Measurements from ENCODE around the gene ARL6IP5. TPM values are rescaled to one million over a fixed set of nuclear protein-coding genes. Genes with fewer than 3 reads are reported as not detected.

The ARL6IP5 gene
- total and polyA plus RNA-seq, 2 donors: 108 to 130 TPM

- DNase-seq (ENCODE audit: low read depth in 6 of 9, low spot score in 9 of 9): no peak
- H3K4me1 ChIP-seq (ENCODE audit: control insufficient read depth in 2 of 2, insufficient read depth in 2 of 2, low read length in 2 of 2): no peaks in the 10 kb centered on the region
- no peaks in the 10 kb centered on the region for H3K9me3 ChIP-seq (ENCODE audit: control insufficient read depth in 2 of 2, insufficient read depth in 1 of 2, low read length in 1 of 2)
- H3K36me3 ChIP-seq (ENCODE audit: control insufficient read depth in 2 of 2, insufficient read depth in 2 of 2, low read length in 1 of 2): no peaks in the 10 kb centered on the region
- no peak overlapping the region for H3K27ac ChIP-seq (ENCODE audit: low read depth in 1 of 2, low read length in 1 of 2)
- H3K27me3 ChIP-seq (ENCODE audit: control insufficient read depth in 2 of 2, insufficient read depth in 1 of 2, low read length in 1 of 2): no peaks in the 10 kb centered on the region
- H3K4me3 ChIP-seq (ENCODE audit: low read length in 2 of 2): no peak overlapping the region
- WGBS: 97% methylated on average over 5 of the region's 5 CpGs
Observed at GRCh38 chr3:69119681-69120080, 34.9 kb downstream of the ARL6IP5 start.

GRCh38 chr3:69120879-69121464 lies 36.2 kb downstream of the ARL6IP5 start:
- DNase-seq (ENCODE audit: low read depth in 6 of 9, low spot score in 9 of 9): peak; percentile 58 to 93 (median 89)
- H3K4me1 ChIP-seq (ENCODE audit: control insufficient read depth in 2 of 2, insufficient read depth in 2 of 2, low read length in 2 of 2): no peaks in the 10 kb centered on the region
- H3K27ac ChIP-seq (ENCODE audit: low read depth in 1 of 2, low read length in 1 of 2): no peak overlapping the region
- H3K27me3 ChIP-seq (ENCODE audit: control insufficient read depth in 2 of 2, insufficient read depth in 1 of 2, low read length in 1 of 2): no peaks in the 10 kb centered on the region
- 5% methylated on average over 1 of the region's 1 CpG for WGBS
- no peaks in the 10 kb centered on the region for H3K9me3 ChIP-seq (ENCODE audit: control insufficient read depth in 2 of 2, insufficient read depth in 1 of 2, low read length in 1 of 2)
- H3K36me3 ChIP-seq (ENCODE audit: control insufficient read depth in 2 of 2, insufficient read depth in 2 of 2, low read length in 1 of 2): no peaks in the 10 kb centered on the region
- no peak overlapping the region for H3K4me3 ChIP-seq (ENCODE audit: low read length in 2 of 2)

GRCh38 chr3:69121513-69121912 lies 36.8 kb downstream of the ARL6IP5 start:
- Histone ChIP-seq H3K9me3 (ENCODE audit: control insufficient read depth in 2 of 2, insufficient read depth in 1 of 2, low read length in 1 of 2) (no peaks in the 10 kb centered on the region), H3K4me1 (ENCODE audit: control insufficient read depth in 2 of 2, insufficient read depth in 2 of 2, low read length in 2 of 2) (no peaks in the 10 kb centered on the region), H3K27ac (ENCODE audit: low read depth in 1 of 2, low read length in 1 of 2) (no peak overlapping the region), H3K27me3 (ENCODE audit: control insufficient read depth in 2 of 2, insufficient read depth in 1 of 2, low read length in 1 of 2) (no peaks in the 10 kb centered on the region), H3K4me3 (ENCODE audit: low read length in 2 of 2) (no peak overlapping the region), H3K36me3 (ENCODE audit: control insufficient read depth in 2 of 2, insufficient read depth in 2 of 2, low read length in 1 of 2) (no peaks in the 10 kb centered on the region)
- DNase-seq (ENCODE audit: low read depth in 6 of 9, low spot score in 9 of 9): no peak
- 96% methylated on average over 6 of the region's 6 CpGs for WGBS

- Histone ChIP-seq H3K36me3 (ENCODE audit: control insufficient read depth in 2 of 2, insufficient read depth in 2 of 2, low read length in 1 of 2) (no peaks in the 10 kb centered on the region), H3K9me3 (ENCODE audit: control insufficient read depth in 2 of 2, insufficient read depth in 1 of 2, low read length in 1 of 2) (no peaks in the 10 kb centered on the region), H3K4me1 (ENCODE audit: control insufficient read depth in 2 of 2, insufficient read depth in 2 of 2, low read length in 2 of 2) (no peaks in the 10 kb centered on the region), H3K27me3 (ENCODE audit: control insufficient read depth in 2 of 2, insufficient read depth in 1 of 2, low read length in 1 of 2) (no peaks in the 10 kb centered on the region), H3K27ac (ENCODE audit: low read depth in 1 of 2, low read length in 1 of 2) (no peak overlapping the region), H3K4me3 (ENCODE audit: low read length in 2 of 2) (no peak overlapping the region)
- WGBS: 92% methylated on average over 8 of the region's 8 CpGs
- no peak for DNase-seq (ENCODE audit: low read depth in 6 of 9, low spot score in 9 of 9)
Observed at GRCh38 chr3:69121950-69122349, 37.2 kb downstream of the ARL6IP5 start.

GRCh38 chr3:69122403-69122802 lies 37.7 kb downstream of the ARL6IP5 start, which contains the start of gene LMOD3:
Gene LMOD3, minus strand, starts transcription at chr3:69122595. Its CDS starts 209 bp downstream, at chr3:69122386.
- no peak within 1 kb of the TSS for H3K27ac ChIP-seq (ENCODE audit: low read depth in 1 of 2, low read length in 1 of 2)
- DNase-seq (ENCODE audit: low read depth in 6 of 9, low spot score in 9 of 9): no peak
- H3K4me1 ChIP-seq (ENCODE audit: control insufficient read depth in 2 of 2, insufficient read depth in 2 of 2, low read length in 2 of 2): no peaks in the 10 kb centered on the region
- H3K27me3 ChIP-seq (ENCODE audit: control insufficient read depth in 2 of 2, insufficient read depth in 1 of 2, low read length in 1 of 2): no peaks in the 10 kb centered on the region
- 95% methylated on average over 3 of the region's 3 CpGs for WGBS
- H3K36me3 ChIP-seq (ENCODE audit: control insufficient read depth in 2 of 2, insufficient read depth in 2 of 2, low read length in 1 of 2): no peaks in the 10 kb centered on the region
- no peak within 1 kb of the TSS for H3K4me3 ChIP-seq (ENCODE audit: low read length in 2 of 2)
- no peaks in the 10 kb centered on the region for H3K9me3 ChIP-seq (ENCODE audit: control insufficient read depth in 2 of 2, insufficient read depth in 1 of 2, low read length in 1 of 2)

- no peaks in the 10 kb centered on the region for H3K9me3 ChIP-seq (ENCODE audit: control insufficient read depth in 2 of 2, insufficient read depth in 1 of 2, low read length in 1 of 2)
- H3K27me3 ChIP-seq (ENCODE audit: control insufficient read depth in 2 of 2, insufficient read depth in 1 of 2, low read length in 1 of 2): no peaks in the 10 kb centered on the region
- no peaks in the 10 kb centered on the region for H3K36me3 ChIP-seq (ENCODE audit: control insufficient read depth in 2 of 2, insufficient read depth in 2 of 2, low read length in 1 of 2)
- H3K27ac ChIP-seq (ENCODE audit: low read depth in 1 of 2, low read length in 1 of 2): no peak overlapping the region
- no peaks in the 10 kb centered on the region for H3K4me1 ChIP-seq (ENCODE audit: control insufficient read depth in 2 of 2, insufficient read depth in 2 of 2, low read length in 2 of 2)
- H3K4me3 ChIP-seq (ENCODE audit: low read length in 2 of 2): no peak overlapping the region
- 98% methylated on average over 3 of the region's 3 CpGs for WGBS
- no peak for DNase-seq (ENCODE audit: low read depth in 6 of 9, low spot score in 9 of 9)
Observed at GRCh38 chr3:69126216-69126615, 41.5 kb downstream of the ARL6IP5 start.

GRCh38 chr3:69126999-69127398 lies 42.3 kb downstream of the ARL6IP5 start:
- no peak for DNase-seq (ENCODE audit: low read depth in 6 of 9, low spot score in 9 of 9)
- H3K27me3 ChIP-seq (ENCODE audit: control insufficient read depth in 2 of 2, insufficient read depth in 1 of 2, low read length in 1 of 2): no peaks in the 10 kb centered on the region
- over 99% methylated on average over 2 of the region's 2 CpGs for WGBS
- no peaks in the 10 kb centered on the region for H3K36me3 ChIP-seq (ENCODE audit: control insufficient read depth in 2 of 2, insufficient read depth in 2 of 2, low read length in 1 of 2)
- no peak overlapping the region for H3K4me3 ChIP-seq (ENCODE audit: low read length in 2 of 2)
- no peak overlapping the region for H3K27ac ChIP-seq (ENCODE audit: low read depth in 1 of 2, low read length in 1 of 2)
- no peaks in the 10 kb centered on the region for H3K4me1 ChIP-seq (ENCODE audit: control insufficient read depth in 2 of 2, insufficient read depth in 2 of 2, low read length in 2 of 2)
- no peaks in the 10 kb centered on the region for H3K9me3 ChIP-seq (ENCODE audit: control insufficient read depth in 2 of 2, insufficient read depth in 1 of 2, low read length in 1 of 2)

- Histone ChIP-seq H3K9me3 (ENCODE audit: control insufficient read depth in 2 of 2, insufficient read depth in 1 of 2, low read length in 1 of 2) (no peaks in the 10 kb centered on the region), H3K36me3 (ENCODE audit: control insufficient read depth in 2 of 2, insufficient read depth in 2 of 2, low read length in 1 of 2) (no peaks in the 10 kb centered on the region), H3K27me3 (ENCODE audit: control insufficient read depth in 2 of 2, insufficient read depth in 1 of 2, low read length in 1 of 2) (no peaks in the 10 kb centered on the region), H3K4me1 (ENCODE audit: control insufficient read depth in 2 of 2, insufficient read depth in 2 of 2, low read length in 2 of 2) (no peaks in the 10 kb centered on the region), H3K4me3 (ENCODE audit: low read length in 2 of 2) (no peak overlapping the region), H3K27ac (ENCODE audit: low read depth in 1 of 2, low read length in 1 of 2) (no peak overlapping the region)
- no peak for DNase-seq (ENCODE audit: low read depth in 6 of 9, low spot score in 9 of 9)
Observed at GRCh38 chr3:69128509-69128908, 43.8 kb downstream of the ARL6IP5 start.

- Histone ChIP-seq H3K27me3 (ENCODE audit: control insufficient read depth in 2 of 2, insufficient read depth in 1 of 2, low read length in 1 of 2) (no peaks in the 10 kb centered on the region), H3K27ac (ENCODE audit: low read depth in 1 of 2, low read length in 1 of 2) (no peak overlapping the region), H3K4me1 (ENCODE audit: control insufficient read depth in 2 of 2, insufficient read depth in 2 of 2, low read length in 2 of 2) (no peaks in the 10 kb centered on the region), H3K36me3 (ENCODE audit: control insufficient read depth in 2 of 2, insufficient read depth in 2 of 2, low read length in 1 of 2) (no peaks in the 10 kb centered on the region), H3K9me3 (ENCODE audit: control insufficient read depth in 2 of 2, insufficient read depth in 1 of 2, low read length in 1 of 2) (no peaks in the 10 kb centered on the region), H3K4me3 (ENCODE audit: low read length in 2 of 2) (no peak overlapping the region)
- no peak for DNase-seq (ENCODE audit: low read depth in 6 of 9, low spot score in 9 of 9)
- WGBS: 51% methylated on average over 1 of the region's 1 CpG
Observed at GRCh38 chr3:69129531-69129930, 44.8 kb downstream of the ARL6IP5 start.

- Histone ChIP-seq H3K9me3 (ENCODE audit: control insufficient read depth in 2 of 2, insufficient read depth in 1 of 2, low read length in 1 of 2) (no peaks in the 10 kb centered on the region), H3K4me3 (ENCODE audit: low read length in 2 of 2) (no peak overlapping the region), H3K27me3 (ENCODE audit: control insufficient read depth in 2 of 2, insufficient read depth in 1 of 2, low read length in 1 of 2) (no peaks in the 10 kb centered on the region), H3K36me3 (ENCODE audit: control insufficient read depth in 2 of 2, insufficient read depth in 2 of 2, low read length in 1 of 2) (no peaks in the 10 kb centered on the region), H3K4me1 (ENCODE audit: control insufficient read depth in 2 of 2, insufficient read depth in 2 of 2, low read length in 2 of 2) (no peaks in the 10 kb centered on the region), H3K27ac (ENCODE audit: low read depth in 1 of 2, low read length in 1 of 2) (no peak overlapping the region)
- no peak for DNase-seq (ENCODE audit: low read depth in 6 of 9, low spot score in 9 of 9)
Observed at GRCh38 chr3:69130689-69131088, 46.0 kb downstream of the ARL6IP5 start.

Measured in thymus (tissue), 11 donors.